Lower leg skin (tissue), 4 donors: ENCODE measurements around the gene NOC4L. TPM values are rescaled to one million over a fixed set of nuclear protein-coding genes. Genes with fewer than 3 reads are reported as not detected.

Experiments
- DNase-seq, 2 donors: peaks; one replicate each; pipeline ENCODE4 v3.0.0-alpha.2; 2019; ENCODE audit warnings: low spot score in 2 of 2
- H3K4me3 ChIP-seq: fragments of 200-600 bp; sonication (generic); 2 replicates; pipeline ENCODE4 v1.5.1; 2017; ENCODE audit warnings: mild to moderate bottlenecking, low read depth; ENCODE audit not compliant: poor library complexity, severe bottlenecking
- CTCF ChIP-seq, 3 donors: fragments of 450-650 bp; IDR thresholded peaks; one replicate each; pipeline ENCODE4 v1.5.1; 2016; ENCODE audit warnings: antibody characterized with exemption in 3 of 3, mild to moderate bottlenecking in 3 of 3, moderate library complexity in 2 of 3
- POLR2A ChIP-seq, 2 donors: fragments of 450-650 bp; IDR thresholded peaks; one replicate each; pipeline ENCODE4 v1.6.1; 2016 to 2017; ENCODE audit warnings: antibody characterized with exemption in 2 of 2, mild to moderate bottlenecking in 1 of 2, moderate library complexity in 1 of 2
- WGBS, 2 donors: methylation state at CpG; one replicate each; pipeline ENCODE4 v1.1.5; 2018; 5-methylcytosine and 5-hydroxymethylcytosine counted together
- intact Hi-C: fragments of 100-400 bp; cut with DNase I; formaldehyde crosslinking; loops from one replicate; pipeline ENCODE4 v1.15.0; 2023; ENCODE audit warnings: low total_unique reads
- total RNA-seq, 4 donors: library from RNA; depleted of rRNA; stranded (reverse); fragments of >200 nt; gene quantifications; one replicate each; pipeline ENCODE4 v1.1.0, GENCODE V29; 2016

The NOC4L gene
- total RNA-seq, 4 donors from 2014 or later, result 7.3 to 17.7 (median 14.1) TPM

- DNase-seq, result no peak
- intact Hi-C loops, result loop anchor here (10.0 kb wide), 1 partner anchor 450 kb away; no protein-coding TSS in a partner anchor
- 90 to 91% methylated on average over 51 of the region's 51 CpGs for WGBS, 2 donors
- no peak overlapping the region for H3K4me3 ChIP-seq
- TF ChIP-seq POLR2A (IDR thresholded peaks at IDR 0.05) (no peak), CTCF (IDR thresholded peaks at IDR 0.05) (no peak)
Measured at GRCh38 chr12:132154941-132155770, 10.9 kb downstream of the NOC4L start.

- no peak for DNase-seq
- no peak for TF ChIP-seq CTCF (IDR thresholded peaks at IDR 0.05)
- no peak for TF ChIP-seq POLR2A (IDR thresholded peaks at IDR 0.05)
- WGBS, 2 donors, result 95 to 96% methylated on average over 10 of the region's 10 CpGs
- H3K4me3 ChIP-seq, result no peak overlapping the region
- intact Hi-C loops, result loop anchor here (10.0 kb wide), 1 partner anchor 449 kb away; no protein-coding TSS in a partner anchor
Measured at GRCh38 chr12:132155771-132156572, 11.7 kb downstream of the NOC4L start.

GRCh38 chr12:132156573-132157325, 12.5 kb downstream of the NOC4L start:
- WGBS, 2 donors, result 87 to 90% methylated on average over 8 of the region's 8 CpGs
- H3K4me3 ChIP-seq, result no peak overlapping the region
- DNase-seq, result no peak
- no peak for TF ChIP-seq POLR2A (IDR thresholded peaks at IDR 0.05)
- TF ChIP-seq CTCF (IDR thresholded peaks at IDR 0.05), result no peak
- intact Hi-C loops, result loop anchor here (10.0 kb wide), 1 partner anchor 448 kb away; no protein-coding TSS in a partner anchor

- TF ChIP-seq POLR2A (IDR thresholded peaks at IDR 0.05) (no peak), CTCF (IDR thresholded peaks at IDR 0.05) (no peak)
Measured at GRCh38 chr12:132157733-132158409, 13.6 kb downstream of the NOC4L start.

More at GRCh38 chr12:132157733-132158409, 13.6 kb downstream of the NOC4L start:
- intact Hi-C loops, result loop anchor here (10.0 kb wide), 1 partner anchor 447 kb away; no protein-coding TSS in a partner anchor
- no peak overlapping the region for H3K4me3 ChIP-seq
- DNase-seq, result no peak
- 94 to 95% methylated on average over 5 of the region's 5 CpGs for WGBS, 2 donors
